GM18499 (cell line): ENCODE measurements around the gene TMEM190.

Source experiments
- ATAC-seq: cut with Tn5 transposase; IDR thresholded peaks from one replicate; pipeline ENCODE4 v1.9.1; 2021; ENCODE audit warnings: moderate number of reproducible peaks; ENCODE audit not compliant: insufficient read depth, unreplicated experiment

The TMEM190 gene

DNA sequence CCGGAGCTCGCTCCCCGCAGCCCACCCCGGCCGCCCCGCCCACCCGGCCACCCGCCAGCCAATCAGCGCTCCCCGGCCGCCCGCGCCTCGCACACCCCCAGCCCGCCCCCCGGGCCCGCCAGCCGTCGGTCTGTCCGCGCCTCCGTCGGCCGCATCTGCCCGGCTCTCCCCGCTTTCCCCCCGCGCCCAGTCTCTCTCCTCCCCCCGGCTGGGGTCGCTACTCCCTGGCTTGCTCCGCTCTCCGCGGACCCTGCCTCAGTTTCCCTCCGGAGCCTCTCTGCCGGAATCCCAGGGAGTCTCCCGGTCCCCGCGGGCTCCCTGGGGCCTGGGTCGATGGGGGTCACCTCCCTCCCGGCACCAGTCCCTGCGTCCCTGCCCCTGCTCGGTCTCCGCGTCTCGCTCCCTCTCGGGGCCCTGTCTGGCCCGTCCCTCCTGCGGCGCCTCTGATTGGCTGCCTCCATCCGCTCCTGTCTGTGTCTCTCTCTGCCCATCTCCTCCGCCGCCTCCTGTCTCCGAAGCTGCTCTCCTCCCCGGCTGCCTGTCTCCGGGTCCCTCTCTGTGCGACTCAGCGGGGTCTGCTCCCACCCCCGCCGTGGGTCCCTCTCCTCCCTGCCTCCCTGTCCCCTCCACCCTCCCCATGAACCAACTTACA, 6.8 kb upstream of the TMEM190 start:
- no peak for ATAC-seq

GRCh38 chr19:55370305-55370988, 6.2 kb upstream of the TMEM190 start, which contains the start of gene IL11:
TSS of gene IL11 (minus strand) at chr19:55370463. CDS start at chr19:55370310, 153 bp downstream.
- ATAC-seq = no peak

- no peak for ATAC-seq
Measured at GRCh38 chr19:55372316-55373081, 4.1 kb upstream of the TMEM190 start.

- ATAC-seq = no peak
Measured at GRCh38 chr19:55373306-55373992, 3.2 kb upstream of the TMEM190 start.

DNA sequence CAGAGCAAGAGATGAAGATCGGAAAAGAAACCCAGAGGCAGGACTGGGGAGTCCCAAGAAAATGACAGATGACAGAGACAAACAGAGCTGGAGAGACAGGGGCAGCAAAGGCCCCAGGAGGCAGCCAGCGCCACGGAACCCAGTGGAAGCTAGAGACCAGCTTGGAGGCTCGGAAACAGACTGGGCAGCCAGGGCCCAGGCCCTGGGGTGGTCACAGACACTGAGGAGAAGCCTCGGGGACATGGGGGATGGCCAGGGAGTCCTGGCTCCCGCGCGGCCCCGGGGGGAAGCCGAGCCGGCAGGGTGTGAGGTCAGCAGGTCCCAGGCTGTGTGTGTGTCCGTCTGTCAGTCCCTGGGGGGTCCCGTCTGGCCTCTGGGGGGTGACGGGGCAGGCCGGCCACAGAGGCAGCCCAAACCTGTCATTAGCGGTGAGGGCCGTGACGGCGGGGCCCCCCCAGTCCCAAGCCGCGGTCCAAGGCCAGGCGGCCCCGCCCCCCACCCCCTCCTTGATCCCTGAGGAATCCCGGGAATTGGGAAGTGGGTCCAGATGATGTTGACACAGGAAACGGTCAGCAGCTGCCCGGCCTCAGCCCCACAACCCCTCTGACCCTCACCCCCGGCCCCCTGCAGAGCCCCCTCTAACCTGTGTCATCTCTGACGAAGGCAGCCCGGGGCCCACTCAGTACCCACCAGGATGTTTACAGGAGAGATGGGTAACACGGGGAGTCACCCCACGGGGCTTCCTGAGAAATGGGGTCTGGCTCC, 2.5 kb upstream of the TMEM190 start:
- no peak for ATAC-seq

- no peak for ATAC-seq
Measured at GRCh38 chr19:55377356-55378131, 918 bp downstream of the TMEM190 start.

GRCh38 chr19:55379174-55379573, 2.5 kb downstream of the TMEM190 start:
- ATAC-seq = no peak

DNA sequence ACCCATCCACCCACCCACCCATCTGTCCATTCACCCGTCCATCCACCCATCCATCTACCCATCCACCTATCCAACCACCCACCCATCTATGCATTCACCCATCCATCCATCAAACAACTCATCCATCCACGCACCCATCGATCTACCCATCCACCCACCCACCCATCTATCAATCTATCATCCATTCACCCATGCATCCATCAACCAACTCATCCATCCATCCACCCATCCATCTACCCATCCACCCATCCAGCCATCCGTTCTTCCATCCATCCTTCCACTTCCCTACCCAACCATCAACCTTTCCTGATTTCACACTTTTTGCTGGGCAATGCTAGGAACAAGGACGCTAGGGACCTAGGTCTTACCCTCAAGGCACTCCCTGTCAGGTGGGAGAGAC, 5.4 kb downstream of the TMEM190 start:
- no peak for ATAC-seq

- ATAC-seq = no peak
Measured at GRCh38 chr19:55382522-55383054, 6.0 kb downstream of the TMEM190 start.

- ATAC-seq = no peak
Measured at GRCh38 chr19:55383279-55384130, 6.9 kb downstream of the TMEM190 start.

GRCh38 chr19:55384131-55384919, 7.7 kb downstream of the TMEM190 start, which contains the start of gene TMEM238:
TSS of gene TMEM238 (minus strand) at chr19:55384292. CDS start at chr19:55384259, 33 bp downstream.
- no peak for ATAC-seq

DNA sequence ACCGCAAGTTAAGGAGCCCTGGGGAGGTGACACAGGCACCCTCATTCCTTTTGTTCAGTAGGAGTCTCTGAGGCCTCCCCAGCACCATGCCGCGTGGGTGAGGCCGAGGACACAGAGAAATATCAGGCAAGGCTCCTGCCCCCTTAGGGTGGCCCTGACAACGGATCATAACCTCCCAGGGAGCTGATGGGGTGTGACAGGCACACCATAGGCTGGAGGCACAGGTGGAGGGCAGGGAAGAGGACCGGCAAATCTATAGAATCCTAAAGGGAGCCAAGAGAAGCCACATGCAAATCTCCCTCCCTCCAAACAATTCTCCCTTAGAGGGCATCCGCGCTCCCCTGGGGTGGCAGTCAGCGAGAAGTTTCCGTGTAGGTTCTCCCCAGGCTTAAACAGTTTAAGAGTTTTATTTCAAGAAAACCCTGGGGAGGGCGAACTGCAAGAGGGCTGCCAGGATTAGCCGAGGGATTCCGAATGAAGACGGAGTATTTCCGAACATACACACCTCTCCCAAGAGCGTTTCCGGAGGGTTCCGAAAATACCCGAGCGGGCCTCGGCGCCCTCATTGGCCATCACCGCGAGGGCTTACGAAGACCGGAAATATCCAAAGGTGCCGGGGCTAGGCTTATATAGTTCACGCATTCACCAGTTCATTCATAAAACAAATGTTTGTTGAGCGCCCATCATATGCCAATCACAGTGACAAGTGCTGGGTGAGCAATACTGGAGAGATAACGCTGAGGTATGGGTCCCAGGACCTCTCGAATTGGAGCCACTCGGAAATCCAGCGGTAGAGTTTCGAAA, 8.5 kb downstream of the TMEM190 start:
- peak; percentile 26 for ATAC-seq

DNA sequence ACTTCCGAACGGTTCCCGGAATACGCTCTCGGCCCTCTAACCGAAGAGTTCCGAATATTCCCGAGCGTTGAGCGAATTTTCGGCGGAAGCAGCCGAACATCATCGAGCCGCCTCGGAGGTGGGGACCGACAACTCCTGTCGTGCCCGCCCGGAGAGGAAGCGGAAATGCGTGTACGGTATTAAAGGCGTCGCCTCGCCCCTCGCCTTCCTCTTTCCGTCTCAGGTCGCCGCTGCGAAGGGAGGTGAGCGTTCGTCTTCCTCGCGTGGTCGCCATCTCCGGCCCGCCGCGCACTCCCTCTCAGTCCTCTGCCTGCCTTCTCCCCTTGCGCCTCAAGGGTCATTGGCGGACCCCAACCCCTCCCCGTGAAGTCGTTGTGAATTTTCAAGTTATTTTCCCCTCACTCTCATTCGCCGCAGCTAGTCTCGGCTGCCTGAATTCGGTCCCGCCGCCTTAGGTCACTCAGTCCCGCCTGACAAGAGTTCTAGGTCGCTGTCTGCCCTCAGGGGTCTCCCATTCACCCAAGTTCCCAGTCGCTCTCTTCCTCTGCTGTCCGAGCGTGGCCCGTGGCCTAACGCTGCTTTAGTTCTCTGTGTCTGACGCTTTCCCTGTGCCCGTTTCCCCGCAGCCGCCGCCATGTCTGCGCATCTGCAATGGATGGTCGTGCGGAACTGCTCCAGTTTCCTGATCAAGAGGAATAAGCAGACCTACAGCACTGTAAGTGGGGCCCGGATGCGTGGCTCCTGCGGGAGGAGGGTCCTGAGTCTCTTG, 9.3 kb downstream of the TMEM190 start, which contains the start of gene RPL28:
RPL28 (plus strand) TSS at position 209 of the 769 bp plus-strand sequence; CDS start at position 635, 426 bp downstream.
- peak; percentile 64 for ATAC-seq

DNA sequence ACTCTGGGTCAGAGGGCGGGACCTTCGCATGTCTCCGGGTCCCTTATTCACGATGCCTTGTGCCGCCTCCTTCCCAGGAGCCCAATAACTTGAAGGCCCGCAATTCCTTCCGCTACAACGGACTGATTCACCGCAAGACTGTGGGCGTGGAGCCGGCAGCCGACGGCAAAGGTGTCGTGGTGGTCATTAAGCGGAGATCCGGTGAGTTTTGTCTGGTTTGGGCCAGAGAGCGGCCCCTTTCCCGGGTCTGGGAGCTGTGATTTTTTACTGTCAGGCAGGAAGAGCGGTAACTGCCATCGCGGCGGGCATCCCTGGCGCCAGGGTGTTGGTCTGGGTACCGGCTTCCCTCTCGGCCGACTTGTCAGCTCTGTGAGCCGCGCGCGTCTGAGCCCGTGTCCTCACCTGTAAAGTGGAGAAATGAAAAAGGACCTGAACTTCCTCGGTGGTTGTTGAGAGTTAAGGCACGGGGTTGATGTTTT, 9.9 kb downstream of the TMEM190 start:
- ATAC-seq = no peak

DNA sequence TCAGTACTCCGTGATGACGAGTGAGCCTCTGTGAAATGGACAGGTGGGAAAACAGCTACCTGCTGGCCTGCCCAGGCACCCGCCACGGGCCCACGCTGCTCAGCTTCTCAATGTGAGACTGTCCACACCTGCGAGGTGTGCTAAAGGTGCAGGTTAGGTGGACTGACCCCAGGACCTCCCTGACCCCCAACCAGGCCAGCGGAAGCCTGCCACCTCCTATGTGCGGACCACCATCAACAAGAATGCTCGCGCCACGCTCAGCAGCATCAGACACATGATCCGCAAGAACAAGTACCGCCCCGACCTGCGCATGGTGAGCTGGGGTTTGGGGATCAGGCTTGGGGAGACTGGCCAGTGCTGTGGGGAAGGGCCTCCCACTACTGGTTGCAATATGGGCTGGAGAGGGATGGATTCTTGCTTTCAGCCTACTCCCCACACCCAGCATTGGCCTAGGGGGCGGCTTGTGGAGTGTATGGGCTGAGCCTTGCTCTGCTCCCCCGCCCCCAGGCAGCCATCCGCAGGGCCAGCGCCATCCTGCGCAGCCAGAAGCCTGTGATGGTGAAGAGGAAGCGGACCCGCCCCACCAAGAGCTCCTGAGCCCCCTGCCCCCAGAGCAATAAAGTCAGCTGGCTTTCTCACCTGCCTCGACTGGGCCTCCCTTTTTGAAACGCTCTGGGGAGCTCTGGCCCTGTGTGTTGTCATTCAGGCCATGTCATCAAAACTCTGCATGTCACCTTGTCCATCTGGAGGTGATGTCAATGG, 11.3 kb downstream of the TMEM190 start:
- no peak for ATAC-seq
